CD4-positive, alpha-beta T cell treated with Interleukin-1 beta for 1 hour (primary cell): ENCODE results near the gene SEPHS1.
"Not testable (repeated sequence)": the region's sequence is repeated elsewhere in the genome, so short reads cannot be mapped to it uniquely, and the experiment has no call there.

Experiments used
- DNase-seq, 2 donors: peaks; one replicate each; pipeline ENCODE4 v3.0.0-alpha.2; 2020 to 2022

SEPHS1 gene

GRCh38 chr10:13348216-13349017 lies at the start of gene SEPHS1:
TSS of gene SEPHS1 (minus strand) at chr10:13348293. CDS start at chr10:13344950, 3,343 bp downstream.
- peak; percentile 75 to 81 for DNase-seq

- DNase-seq, result no peak
Observed at GRCh38 chr10:13397052-13397451, 49.0 kb upstream of the SEPHS1 start.

- DNase-seq, result no peak
Observed at GRCh38 chr10:13396369-13396768, 48.3 kb upstream of the SEPHS1 start.

- DNase-seq, result no peak
Observed at GRCh38 chr10:13395540-13395939, 47.4 kb upstream of the SEPHS1 start.

GRCh38 chr10:13393640-13394039 lies 45.5 kb upstream of the SEPHS1 start:
- DNase-seq, result no peak

- DNase-seq, result no peak
Observed at GRCh38 chr10:13392701-13393100, 44.6 kb upstream of the SEPHS1 start.

GRCh38 chr10:13390604-13391522 lies 42.8 kb upstream of the SEPHS1 start:
- no peak for DNase-seq

- DNase-seq, result no peak
Observed at GRCh38 chr10:13388478-13389230, 40.6 kb upstream of the SEPHS1 start.

GRCh38 chr10:13386021-13386420 lies 37.9 kb upstream of the SEPHS1 start:
- DNase-seq, result no peak

GRCh38 chr10:13383399-13383761 lies 35.3 kb upstream of the SEPHS1 start:
- DNase-seq, result no peak

GRCh38 chr10:13382703-13383398 lies 34.8 kb upstream of the SEPHS1 start:
- DNase-seq, result no peak

GRCh38 chr10:13379061-13379460 lies 31.0 kb upstream of the SEPHS1 start:
- not testable (repeated sequence) for DNase-seq

GRCh38 chr10:13376746-13377145 lies 28.7 kb upstream of the SEPHS1 start:
- DNase-seq, result no peak

- DNase-seq, result no peak
Observed at GRCh38 chr10:13376297-13376696, 28.2 kb upstream of the SEPHS1 start.

- DNase-seq, result no peak
Observed at GRCh38 chr10:13375791-13376190, 27.7 kb upstream of the SEPHS1 start.

GRCh38 chr10:13373644-13374043 lies 25.6 kb upstream of the SEPHS1 start:
- DNase-seq, result no peak

- DNase-seq, result no peak
Observed at GRCh38 chr10:13372524-13372923, 24.4 kb upstream of the SEPHS1 start.

GRCh38 chr10:13371897-13372470 lies 23.9 kb upstream of the SEPHS1 start:
- DNase-seq, result peak; percentile 65 to 81

- no peak for DNase-seq
Observed at GRCh38 chr10:13366891-13367290, 18.8 kb upstream of the SEPHS1 start.

- DNase-seq, result no peak
Observed at GRCh38 chr10:13365831-13366230, 17.7 kb upstream of the SEPHS1 start.

- no peak for DNase-seq
Observed at GRCh38 chr10:13365243-13365642, 17.1 kb upstream of the SEPHS1 start.

GRCh38 chr10:13360587-13360986 lies 12.5 kb upstream of the SEPHS1 start:
- DNase-seq, result no peak
